Neural cell (in vitro differentiated cells): ENCODE results near the gene RWDD3. TPM values are rescaled to one million over a fixed set of nuclear protein-coding genes. Genes with fewer than 3 reads are reported as not detected.

Source experiments
- H2AFZ ChIP-seq: fragments of 200-600, 300-800 bp; sonication (generic), shearing (Covaris generic); 2 replicates; pipeline ENCODE4 v1.6.0; 2014; ENCODE audit warnings: low read depth, mild to moderate bottlenecking, antibody characterized with exemption, low read length, moderate library complexity
- H3F3A ChIP-seq: fragments of 200-600 bp; shearing (Covaris generic); 2 replicates; pipeline ENCODE4 v1.6.1; 2016; ENCODE audit warnings: mild to moderate bottlenecking, moderate library complexity, mixed read lengths, antibody characterized with exemption, low read length; ENCODE audit not compliant: insufficient read depth, poor library complexity, severe bottlenecking
- H3K27ac ChIP-seq: fragments of 200-600, 300-800 bp; sonication (generic), shearing (Covaris generic); 2 replicates; pipeline ENCODE4 v1.5.1; 2014; ENCODE audit warnings: mild to moderate bottlenecking, low read length, moderate library complexity
- H3K27me3 ChIP-seq: fragments of 300-800, 200-600 bp; sonication (generic), shearing (Covaris generic); 2 replicates; pipeline ENCODE4 v1.6.0; 2014; ENCODE audit warnings: mild to moderate bottlenecking, low read depth, low read length, moderate library complexity; ENCODE audit not compliant: insufficient read depth
- H3K36me3 ChIP-seq: fragments of 300-800, 200-600 bp; sonication (generic), shearing (Covaris generic); 2 replicates; pipeline ENCODE4 v1.5.1; 2014; ENCODE audit warnings: mild to moderate bottlenecking, antibody characterized with exemption, low read length, moderate library complexity; ENCODE audit not compliant: insufficient read depth
- H3K4me2 ChIP-seq: fragments of 300-800, 200-600 bp; sonication (generic), shearing (Covaris generic); 2 replicates; pipeline ENCODE4 v1.6.0; 2014; ENCODE audit warnings: mild to moderate bottlenecking, low read length
- H3K4me3 ChIP-seq: fragments of 300-800, 200-600 bp; sonication (generic), shearing (Covaris generic); 2 replicates; pipeline ENCODE4 v1.5.1; 2014; ENCODE audit warnings: mild to moderate bottlenecking, low read length, moderate library complexity
- H3K79me2 ChIP-seq: fragments of 200-600 bp; shearing (Covaris generic); replicated peaks from 2 replicates; pipeline ENCODE4 v1.6.0; 2014; ENCODE audit warnings: mild to moderate bottlenecking, low read length, moderate library complexity; ENCODE audit not compliant: insufficient read depth
- H3K9ac ChIP-seq: fragments of 300-800, 200-600 bp; sonication (generic), shearing (Covaris generic); 2 replicates; pipeline ENCODE4 v1.6.1; 2016; ENCODE audit warnings: mild to moderate bottlenecking, low read length, mixed read lengths
- H3K9me2 ChIP-seq: fragments of 200-600 bp; shearing (Covaris generic); 2 replicates; pipeline ENCODE4 v1.6.1; 2016; ENCODE audit warnings: mild to moderate bottlenecking, low read length, mixed read lengths; ENCODE audit not compliant: insufficient read depth
- H3K9me3 ChIP-seq: fragments of 200-600, 300-800 bp; sonication (generic), shearing (Covaris generic); 2 replicates; pipeline ENCODE4 v1.6.1; 2016; ENCODE audit warnings: mild to moderate bottlenecking, mixed run types, low read length, moderate library complexity, mixed read lengths
- H4K20me1 ChIP-seq: fragments of 200-600 bp; shearing (Covaris generic); 2 replicates; pipeline ENCODE4 v1.6.1; 2016; ENCODE audit warnings: mild to moderate bottlenecking, mixed run types; ENCODE audit not compliant: insufficient read depth
- EP300 ChIP-seq: fragments of 450-650 bp; conservative IDR thresholded peaks from 2 replicates; pipeline ENCODE4 v1.6.1; 2014; ENCODE audit warnings: antibody characterized with exemption, mild to moderate bottlenecking, moderate library complexity; ENCODE audit not compliant: poor library complexity, severe bottlenecking
- EZH2 ChIP-seq: fragments of 200-600, 300-800 bp; shearing (Covaris generic), sonication (generic); IDR thresholded peaks from 2 replicates; pipeline ENCODE4 v1.6.1; 2014; ENCODE audit warnings: antibody characterized with exemption, low read length, borderline replicate concordance, mild to moderate bottlenecking; ENCODE audit not compliant: insufficient read depth, poor library complexity, severe bottlenecking
- MXI1 ChIP-seq: fragments of 450-650 bp; conservative IDR thresholded peaks from 2 replicates; pipeline ENCODE4 v1.6.1; 2014; ENCODE audit warnings: antibody characterized with exemption, mild to moderate bottlenecking; ENCODE audit not compliant: poor library complexity, severe bottlenecking
- POLR2AphosphoS5 ChIP-seq: IDR thresholded peaks from 2 replicates; pipeline ENCODE4 v1.6.1; 2012
- RAD21 ChIP-seq: fragments of 450-650 bp; conservative IDR thresholded peaks from 2 replicates; pipeline ENCODE4 v1.6.1; 2014; ENCODE audit warnings: antibody characterized with exemption, mild to moderate bottlenecking, moderate library complexity
- SMC3 ChIP-seq: fragments of 450-650 bp; conservative IDR thresholded peaks from 2 replicates; pipeline ENCODE4 v1.6.1; 2014; ENCODE audit warnings: antibody characterized with exemption, mild to moderate bottlenecking, moderate library complexity; ENCODE audit not compliant: poor library complexity
- TAF1 ChIP-seq: IDR thresholded peaks from 2 replicates; pipeline ENCODE4 v1.6.1; 2012; ENCODE audit warnings: low read depth
- polyA plus RNA-seq: library from polyadenylated mRNA; depleted of rRNA; stranded (reverse); fragments of >200 nt; gene quantifications from 2 replicates; pipeline ENCODE4 v1.2.3, GENCODE V29; 2014
- TF ChIP-seq, protein P1 (sequence below): IDR thresholded peaks from 2 replicates; pipeline ENCODE4 v1.6.1; 2012; ENCODE audit warnings: borderline replicate concordance
- TF ChIP-seq, protein P2 (sequence below): fragments of 450-650 bp; IDR thresholded peaks from 2 replicates; pipeline ENCODE4 v1.5.1; 2014; ENCODE audit warnings: antibody characterized with exemption, mild to moderate bottlenecking, moderate library complexity; ENCODE audit not compliant: poor library complexity, severe bottlenecking

The RWDD3 gene
- polyA plus RNA-seq, 1 donor from 2014 or later: 41.1 TPM

DNA sequence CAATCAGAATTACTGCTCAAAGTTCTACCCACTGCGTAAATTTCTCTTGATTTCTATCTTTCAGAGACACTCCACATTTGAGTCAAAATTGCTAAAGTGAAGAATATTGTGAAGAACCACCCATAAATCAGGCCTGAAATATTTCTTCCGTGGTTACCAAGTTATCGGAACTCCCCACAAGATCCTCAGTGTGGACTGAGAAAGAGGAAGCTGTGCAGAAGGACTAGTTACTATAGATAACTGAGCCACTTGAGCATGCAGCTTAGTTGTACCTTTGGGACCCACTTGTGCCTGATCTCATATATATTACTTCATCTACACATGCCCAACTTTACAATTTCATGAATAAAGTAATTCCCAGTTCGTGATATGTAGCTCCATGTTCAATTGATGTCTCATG lies 18.4 kb downstream of the RWDD3 start:
- Histone ChIP-seq H3F3A (no peaks in the 10 kb centered on the region), H3K27me3 (no peaks in the 10 kb centered on the region), H3K27ac (no peak overlapping the region), H3K9me3 (no peaks in the 10 kb centered on the region), H3K9me2 (no peaks in the 10 kb centered on the region), H3K4me3 (no peak overlapping the region), H4K20me1 (no peaks in the 10 kb centered on the region), H3K36me3 (no peaks in the 10 kb centered on the region), H3K4me2 (no peak overlapping the region), H3K79me2 (no peaks in the 10 kb centered on the region), H2AFZ (no peak overlapping the region), H3K9ac (no peak overlapping the region)
- no peak for TF ChIP-seq RAD21
- TF ChIP-seq, protein P1, sequence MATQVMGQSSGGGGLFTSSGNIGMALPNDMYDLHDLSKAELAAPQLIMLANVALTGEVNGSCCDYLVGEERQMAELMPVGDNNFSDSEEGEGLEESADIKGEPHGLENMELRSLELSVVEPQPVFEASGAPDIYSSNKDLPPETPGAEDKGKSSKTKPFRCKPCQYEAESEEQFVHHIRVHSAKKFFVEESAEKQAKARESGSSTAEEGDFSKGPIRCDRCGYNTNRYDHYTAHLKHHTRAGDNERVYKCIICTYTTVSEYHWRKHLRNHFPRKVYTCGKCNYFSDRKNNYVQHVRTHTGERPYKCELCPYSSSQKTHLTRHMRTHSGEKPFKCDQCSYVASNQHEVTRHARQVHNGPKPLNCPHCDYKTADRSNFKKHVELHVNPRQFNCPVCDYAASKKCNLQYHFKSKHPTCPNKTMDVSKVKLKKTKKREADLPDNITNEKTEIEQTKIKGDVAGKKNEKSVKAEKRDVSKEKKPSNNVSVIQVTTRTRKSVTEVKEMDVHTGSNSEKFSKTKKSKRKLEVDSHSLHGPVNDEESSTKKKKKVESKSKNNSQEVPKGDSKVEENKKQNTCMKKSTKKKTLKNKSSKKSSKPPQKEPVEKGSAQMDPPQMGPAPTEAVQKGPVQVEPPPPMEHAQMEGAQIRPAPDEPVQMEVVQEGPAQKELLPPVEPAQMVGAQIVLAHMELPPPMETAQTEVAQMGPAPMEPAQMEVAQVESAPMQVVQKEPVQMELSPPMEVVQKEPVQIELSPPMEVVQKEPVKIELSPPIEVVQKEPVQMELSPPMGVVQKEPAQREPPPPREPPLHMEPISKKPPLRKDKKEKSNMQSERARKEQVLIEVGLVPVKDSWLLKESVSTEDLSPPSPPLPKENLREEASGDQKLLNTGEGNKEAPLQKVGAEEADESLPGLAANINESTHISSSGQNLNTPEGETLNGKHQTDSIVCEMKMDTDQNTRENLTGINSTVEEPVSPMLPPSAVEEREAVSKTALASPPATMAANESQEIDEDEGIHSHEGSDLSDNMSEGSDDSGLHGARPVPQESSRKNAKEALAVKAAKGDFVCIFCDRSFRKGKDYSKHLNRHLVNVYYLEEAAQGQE: no peak
- no peak for TF ChIP-seq MXI1
- TF ChIP-seq POLR2AphosphoS5: no peak

GRCh38 chr1:95254959-95255358 lies 20.9 kb downstream of the RWDD3 start:
- no peaks in the 10 kb centered on the region for H3K9me2 ChIP-seq
- H3K9ac ChIP-seq: no peak overlapping the region
- no peaks in the 10 kb centered on the region for H3F3A ChIP-seq
- H3K4me3 ChIP-seq: no peak overlapping the region
- H3K27ac ChIP-seq: no peak overlapping the region
- no peaks in the 10 kb centered on the region for H4K20me1 ChIP-seq
- no peaks in the 10 kb centered on the region for H3K27me3 ChIP-seq
- TF ChIP-seq TAF1 (no peak), EP300 (no peak), EZH2 (no peak), RAD21 (no peak), POLR2AphosphoS5 (no peak), MXI1 (no peak), SMC3 (no peak)
- TF ChIP-seq, protein P1: no peak
- TF ChIP-seq, protein P2, sequence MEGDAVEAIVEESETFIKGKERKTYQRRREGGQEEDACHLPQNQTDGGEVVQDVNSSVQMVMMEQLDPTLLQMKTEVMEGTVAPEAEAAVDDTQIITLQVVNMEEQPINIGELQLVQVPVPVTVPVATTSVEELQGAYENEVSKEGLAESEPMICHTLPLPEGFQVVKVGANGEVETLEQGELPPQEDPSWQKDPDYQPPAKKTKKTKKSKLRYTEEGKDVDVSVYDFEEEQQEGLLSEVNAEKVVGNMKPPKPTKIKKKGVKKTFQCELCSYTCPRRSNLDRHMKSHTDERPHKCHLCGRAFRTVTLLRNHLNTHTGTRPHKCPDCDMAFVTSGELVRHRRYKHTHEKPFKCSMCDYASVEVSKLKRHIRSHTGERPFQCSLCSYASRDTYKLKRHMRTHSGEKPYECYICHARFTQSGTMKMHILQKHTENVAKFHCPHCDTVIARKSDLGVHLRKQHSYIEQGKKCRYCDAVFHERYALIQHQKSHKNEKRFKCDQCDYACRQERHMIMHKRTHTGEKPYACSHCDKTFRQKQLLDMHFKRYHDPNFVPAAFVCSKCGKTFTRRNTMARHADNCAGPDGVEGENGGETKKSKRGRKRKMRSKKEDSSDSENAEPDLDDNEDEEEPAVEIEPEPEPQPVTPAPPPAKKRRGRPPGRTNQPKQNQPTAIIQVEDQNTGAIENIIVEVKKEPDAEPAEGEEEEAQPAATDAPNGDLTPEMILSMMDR: no peak
- no peaks in the 10 kb centered on the region for H3K9me3 ChIP-seq
- H3K4me2 ChIP-seq: no peak overlapping the region
- H3K79me2 ChIP-seq: no peaks in the 10 kb centered on the region
- no peak overlapping the region for H2AFZ ChIP-seq
- H3K36me3 ChIP-seq: no peaks in the 10 kb centered on the region
